OCI-LY7 (cell line): ENCODE results near the gene MRPL20. TPM values are rescaled to one million over a fixed set of nuclear protein-coding genes. Genes with fewer than 3 reads are reported as not detected.

ENCODE experiments used
- BruUV-seq: library from RNA; stranded (reverse); fragments of 400-500 nt; replicated peaks from 2 replicates; lab custom pipeline; 2021; lab: Mats Ljungman, UMichigan
- CTCF ChIA-PET: fragments of 300-600 bp; sonication (Branson Sonifier 250); formaldehyde crosslinking; loops from one replicate; lab custom pipeline; 2022; ENCODE audit warnings: antibody characterized with exemption; ENCODE audit not compliant: unreplicated experiment; lab: Charles Lee
- POLR2A ChIA-PET: fragments of 300-600 bp; sonication (Branson Sonifier 250); formaldehyde crosslinking; loops from one replicate; lab custom pipeline; 2022; ENCODE audit warnings: antibody characterized with exemption; lab: Charles Lee
- DNase-seq: peaks from one replicate; pipeline ENCODE4 v3.0.0-alpha.2; 2015; ENCODE audit warnings: low spot score
- H2AFZ ChIP-seq: fragments of 200-600 bp; sonication (generic), shearing (Covaris generic); 2 replicates; pipeline ENCODE4 v1.6.1; 2014; ENCODE audit warnings: mild to moderate bottlenecking, antibody characterized with exemption, low read length, moderate library complexity
- H3K27ac ChIP-seq: fragments of 200-600 bp; sonication (generic); 2 replicates; pipeline ENCODE4 v1.5.1; 2014; ENCODE audit warnings: mixed run types, low read depth, mild to moderate bottlenecking, moderate library complexity, low read length, inconsistent platforms; ENCODE audit not compliant: poor library complexity, severe bottlenecking
- H3K36me3 ChIP-seq: fragments of 200-600 bp; sonication (generic); 2 replicates; pipeline ENCODE4 v1.6.1; 2014; ENCODE audit warnings: mild to moderate bottlenecking, antibody characterized with exemption, low read length, moderate library complexity, mixed read lengths; ENCODE audit not compliant: insufficient read depth
- H3K4me1 ChIP-seq: fragments of 200-600 bp; sonication (generic); 2 replicates; pipeline ENCODE4 v1.5.1; 2014; ENCODE audit warnings: mild to moderate bottlenecking, low read length; ENCODE audit not compliant: insufficient read depth, poor library complexity, severe bottlenecking
- H3K4me2 ChIP-seq: fragments of 200-600 bp; sonication (generic); 2 replicates; pipeline ENCODE4 v1.6.1; 2014; ENCODE audit warnings: mild to moderate bottlenecking, low read length
- H3K4me3 ChIP-seq: fragments of 200-600 bp; sonication (generic); 2 replicates; pipeline ENCODE4 v1.5.1; 2014; ENCODE audit warnings: mild to moderate bottlenecking, low read depth, low read length; ENCODE audit not compliant: poor library complexity, severe bottlenecking
- H3K79me2 ChIP-seq: fragments of 200-600 bp; sonication (generic); 2 replicates; pipeline ENCODE4 v1.6.1; 2016; ENCODE audit warnings: low read depth, mild to moderate bottlenecking, low read length, moderate library complexity, mixed read lengths; ENCODE audit not compliant: insufficient read depth
- H3K9me2 ChIP-seq: fragments of 200-600 bp; sonication (generic); 2 replicates; pipeline ENCODE4 v1.6.1; 2016; ENCODE audit warnings: mild to moderate bottlenecking, low read length, mixed read lengths; ENCODE audit not compliant: insufficient read depth
- H3K9me3 ChIP-seq: fragments of 200-600 bp; sonication (generic); 2 replicates; pipeline ENCODE4 v1.6.1; 2014; ENCODE audit warnings: mild to moderate bottlenecking, mixed run types, low read length, mixed read lengths
- H4K20me1 ChIP-seq: fragments of 200-600 bp; sonication (generic); 2 replicates; pipeline ENCODE4 v1.6.1; 2014; ENCODE audit warnings: mild to moderate bottlenecking, antibody characterized with exemption, low read length, moderate library complexity, mixed read lengths; ENCODE audit not compliant: insufficient read depth
- EZH2phosphoT487 ChIP-seq: fragments of 200-600 bp; sonication (generic); IDR thresholded peaks from 2 replicates; pipeline ENCODE4 v1.6.1; 2018; ENCODE audit warnings: low read depth, borderline replicate concordance, mild to moderate bottlenecking, mixed run types, antibody characterized with exemption, low read length, moderate library complexity, mixed read lengths
- intact Hi-C: fragments of 100-400 bp; cut with micrococcal nuclease; formaldehyde crosslinking; loops from one replicate; pipeline ENCODE4 v1.10.0; 2022; ENCODE audit not compliant: unreplicated experiment
- total RNA-seq, 2 experiments: library from RNA; depleted of rRNA in 1 of 2; stranded (reverse); fragments of >200 nt in 1 of 2; shearing (Covaris generic) in 1 of 2; gene quantifications; 2 replicates each; pipeline ENCODE4 v1.2.3, GENCODE V29; 2014 to 2022
- TF ChIP-seq, protein P1 (sequence below): fragments of 200-600 bp; sonication (generic); conservative IDR thresholded peaks from 2 replicates; pipeline ENCODE4 v1.5.1; 2014; ENCODE audit warnings: mild to moderate bottlenecking, antibody characterized with exemption, low read length, moderate library complexity, mixed read lengths

MRPL20 gene
- total RNA-seq, 2 experiments from 2014 or later, result 143 to 165 TPM

DNA sequence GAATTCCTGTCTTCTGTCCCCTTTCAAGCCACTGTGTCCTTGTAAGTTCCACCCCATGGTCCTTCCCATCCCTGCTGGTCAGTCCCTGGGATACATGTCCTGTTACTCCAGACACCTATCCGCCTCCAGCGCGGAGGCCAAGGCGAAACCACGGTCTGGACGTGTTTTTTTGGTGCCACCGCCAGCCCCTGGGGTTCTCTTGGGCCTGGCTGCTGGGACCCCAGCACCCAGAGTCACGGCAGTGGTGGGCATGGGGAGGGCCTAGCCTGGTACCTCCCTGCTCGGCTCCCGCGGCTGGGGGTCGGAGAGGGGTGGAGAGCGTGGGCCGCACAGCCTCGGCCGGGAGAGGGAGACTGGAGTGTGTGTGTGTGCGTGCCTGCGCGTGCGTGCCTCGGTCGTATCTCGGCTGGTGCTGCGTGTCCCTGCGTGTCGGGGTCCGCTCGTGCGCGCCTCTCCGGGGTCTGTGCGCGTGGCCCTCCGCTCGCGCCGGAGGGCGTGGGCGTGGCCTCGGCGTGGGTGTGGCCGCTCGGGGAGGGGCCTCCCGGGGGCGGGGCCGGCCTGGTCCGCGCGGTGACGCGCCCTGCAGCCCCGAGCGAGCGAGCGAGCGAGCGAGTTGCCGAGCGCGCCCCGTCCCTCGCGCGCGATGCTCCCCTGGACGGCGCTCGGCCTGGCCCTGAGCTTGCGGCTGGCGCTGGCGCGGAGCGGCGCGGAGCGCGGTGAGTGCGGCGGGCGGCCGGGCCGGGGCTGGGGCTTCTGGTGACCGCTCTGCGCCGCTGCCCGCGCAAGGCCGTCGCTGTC is 28.2 kb upstream of the MRPL20 start, which contains the start of gene VWA1:
TSS of gene VWA1 (plus strand) at position 585 of the 798 bp plus-strand sequence. CDS start at position 644, 59 bp downstream.
- intact Hi-C loops, result no loop called here
- Histone ChIP-seq H3K36me3 (no peaks in the 10 kb centered on the region), H3K4me1 (no peaks in the 10 kb centered on the region), H3K4me3 (no peak within 1 kb of the TSS), H2AFZ (no peak within 1 kb of the TSS), H3K79me2 (no peaks in the 10 kb centered on the region), H3K9me2 (no peaks in the 10 kb centered on the region), H3K9me3 (no peaks in the 10 kb centered on the region), H3K4me2 (no peak within 1 kb of the TSS), H3K27ac (no peak within 1 kb of the TSS), H4K20me1 (no peaks in the 10 kb centered on the region)
- ChIA-PET CTCF (no interaction called here), POLR2A (no interaction called here)
- DNase-seq, result no peak
- BruUV-seq, result no TSS peak
- TF ChIP-seq, protein P1, sequence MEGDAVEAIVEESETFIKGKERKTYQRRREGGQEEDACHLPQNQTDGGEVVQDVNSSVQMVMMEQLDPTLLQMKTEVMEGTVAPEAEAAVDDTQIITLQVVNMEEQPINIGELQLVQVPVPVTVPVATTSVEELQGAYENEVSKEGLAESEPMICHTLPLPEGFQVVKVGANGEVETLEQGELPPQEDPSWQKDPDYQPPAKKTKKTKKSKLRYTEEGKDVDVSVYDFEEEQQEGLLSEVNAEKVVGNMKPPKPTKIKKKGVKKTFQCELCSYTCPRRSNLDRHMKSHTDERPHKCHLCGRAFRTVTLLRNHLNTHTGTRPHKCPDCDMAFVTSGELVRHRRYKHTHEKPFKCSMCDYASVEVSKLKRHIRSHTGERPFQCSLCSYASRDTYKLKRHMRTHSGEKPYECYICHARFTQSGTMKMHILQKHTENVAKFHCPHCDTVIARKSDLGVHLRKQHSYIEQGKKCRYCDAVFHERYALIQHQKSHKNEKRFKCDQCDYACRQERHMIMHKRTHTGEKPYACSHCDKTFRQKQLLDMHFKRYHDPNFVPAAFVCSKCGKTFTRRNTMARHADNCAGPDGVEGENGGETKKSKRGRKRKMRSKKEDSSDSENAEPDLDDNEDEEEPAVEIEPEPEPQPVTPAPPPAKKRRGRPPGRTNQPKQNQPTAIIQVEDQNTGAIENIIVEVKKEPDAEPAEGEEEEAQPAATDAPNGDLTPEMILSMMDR, result no peak
- no peak for TF ChIP-seq EZH2phosphoT487

DNA sequence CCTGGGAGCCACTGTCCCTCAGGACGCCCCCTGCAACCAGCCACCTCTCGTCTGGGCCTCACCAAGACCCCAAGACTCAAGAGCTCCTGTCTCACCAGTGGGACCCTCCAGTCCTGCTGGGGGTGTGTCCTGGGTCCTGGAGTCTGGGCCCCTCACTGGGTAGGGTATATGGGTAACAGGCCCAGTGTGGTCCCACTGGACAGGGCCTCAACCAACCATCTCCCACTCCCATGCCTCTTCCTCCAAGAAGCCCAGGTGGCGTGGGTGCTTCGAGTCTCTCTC is 27.7 kb upstream of the MRPL20 start:
- no TSS peak for BruUV-seq
- TF ChIP-seq, protein P1, result no peak
- no peak for TF ChIP-seq EZH2phosphoT487
- H3K36me3 ChIP-seq, result no peaks in the 10 kb centered on the region
- DNase-seq, result no peak
- no peaks in the 10 kb centered on the region for H4K20me1 ChIP-seq
- ChIA-PET POLR2A (no interaction called here), CTCF (no interaction called here)
- no peak overlapping the region for H3K4me3 ChIP-seq
- no peaks in the 10 kb centered on the region for H3K9me2 ChIP-seq
- H3K9me3 ChIP-seq, result no peaks in the 10 kb centered on the region
- H3K27ac ChIP-seq, result no peak overlapping the region
- intact Hi-C loops, result no loop called here
- no peaks in the 10 kb centered on the region for H3K4me1 ChIP-seq
- no peak overlapping the region for H2AFZ ChIP-seq
- H3K4me2 ChIP-seq, result no peak overlapping the region
- no peaks in the 10 kb centered on the region for H3K79me2 ChIP-seq

DNA sequence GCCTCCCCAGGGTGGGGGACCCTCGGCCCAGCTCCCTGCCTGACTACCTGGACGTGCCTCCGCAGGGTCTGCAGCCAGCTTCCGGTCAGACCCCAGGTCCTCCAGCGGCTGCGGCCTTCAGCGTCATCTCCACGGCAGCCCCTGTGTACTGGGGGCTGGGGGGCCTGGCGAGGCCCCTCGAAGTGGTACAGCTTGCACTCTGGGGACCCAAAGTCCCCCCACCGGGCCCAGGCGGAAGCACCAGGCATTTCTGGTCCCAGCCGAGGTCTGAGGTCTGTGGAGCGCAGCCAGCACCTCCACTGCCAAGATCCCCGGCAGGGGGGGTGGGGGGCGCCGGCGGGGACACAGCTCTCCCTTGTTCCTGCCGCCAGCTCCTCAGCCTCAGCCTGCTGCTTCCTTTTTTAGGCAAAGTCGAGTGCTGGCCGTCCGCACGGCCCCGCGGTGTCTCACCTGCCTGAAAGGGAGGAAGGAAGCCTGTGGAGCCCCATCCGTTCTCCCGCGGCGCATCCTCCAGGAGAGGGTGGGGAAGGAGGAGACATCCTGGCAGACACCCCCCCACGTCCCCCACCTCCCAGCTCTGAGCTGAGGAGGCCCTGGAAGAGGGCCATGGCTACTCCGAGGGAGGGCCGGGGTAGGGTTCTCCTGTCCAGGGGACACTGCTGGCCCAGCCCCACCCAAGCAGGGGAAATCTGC is 27.2 kb upstream of the MRPL20 start:
- POLR2A ChIA-PET, result no interaction called here
- CTCF ChIA-PET, result no interaction called here
- no peak overlapping the region for H3K4me3 ChIP-seq
- no peaks in the 10 kb centered on the region for H3K9me2 ChIP-seq
- no peaks in the 10 kb centered on the region for H3K4me1 ChIP-seq
- DNase-seq, result no peak
- intact Hi-C loops, result no loop called here
- H3K27ac ChIP-seq, result no peak overlapping the region
- H4K20me1 ChIP-seq, result no peaks in the 10 kb centered on the region
- H3K9me3 ChIP-seq, result no peaks in the 10 kb centered on the region
- H2AFZ ChIP-seq, result no peak overlapping the region
- H3K36me3 ChIP-seq, result no peaks in the 10 kb centered on the region
- no peak overlapping the region for H3K4me2 ChIP-seq
- no TSS peak for BruUV-seq
- no peaks in the 10 kb centered on the region for H3K79me2 ChIP-seq
- TF ChIP-seq, protein P1, result no peak
- no peak for TF ChIP-seq EZH2phosphoT487
